GM19239 (cell line): Measurements from ENCODE around the gene WNT4.

Source experiments
- DNase-seq: peaks from one replicate; pipeline ENCODE4 v3.0.0; 2011; ENCODE audit warnings: low spot score; ENCODE audit not compliant: insufficient read length
- FAIRE-seq: peaks from 2 replicates; lab custom pipeline; 2011; peaks lifted over from hg19 to GRCh38; lab: Jason Lieb, UNC

Gene WNT4

GRCh38 chr1:22132517-22133235 lies 10.2 kb downstream of the WNT4 start:
- FAIRE-seq, result no peak
- DNase-seq, result no peak

DNA sequence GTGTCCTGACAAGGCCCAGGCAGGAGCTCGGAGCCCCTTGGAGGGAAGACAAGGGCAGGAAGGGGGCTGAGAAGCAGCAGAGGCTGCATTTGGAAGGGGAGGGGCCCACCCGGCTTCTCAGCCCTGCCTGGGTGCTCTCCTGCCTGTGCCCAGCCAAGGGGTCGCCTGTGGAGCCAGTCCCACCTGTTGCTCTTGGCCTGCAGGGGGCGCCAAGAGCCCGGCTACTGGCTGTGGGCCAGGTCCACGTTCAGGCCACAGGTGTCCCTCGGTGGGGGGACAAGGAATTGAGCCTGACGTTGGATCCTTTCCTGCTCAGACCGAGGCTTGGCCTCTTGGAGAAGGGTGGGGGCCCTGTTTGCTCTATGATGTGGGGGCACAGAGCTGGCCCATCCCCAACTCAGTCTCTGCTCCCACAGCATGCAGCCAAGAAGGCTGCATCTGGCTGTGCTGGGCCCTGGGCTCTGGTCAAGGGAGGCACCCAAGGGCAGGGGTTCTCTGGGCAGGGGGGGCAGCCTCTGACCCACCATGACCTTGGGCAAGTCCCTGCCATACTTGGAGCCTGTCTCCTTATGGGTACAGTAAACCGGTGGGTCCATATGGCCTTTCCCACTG lies 10.9 kb downstream of the WNT4 start:
- DNase-seq (peak; percentile 84), FAIRE-seq (peak; percentile 62)

- FAIRE-seq, result no peak
- DNase-seq, result no peak
Measured at GRCh38 chr1:22131062-22131461, 11.8 kb downstream of the WNT4 start.

DNA sequence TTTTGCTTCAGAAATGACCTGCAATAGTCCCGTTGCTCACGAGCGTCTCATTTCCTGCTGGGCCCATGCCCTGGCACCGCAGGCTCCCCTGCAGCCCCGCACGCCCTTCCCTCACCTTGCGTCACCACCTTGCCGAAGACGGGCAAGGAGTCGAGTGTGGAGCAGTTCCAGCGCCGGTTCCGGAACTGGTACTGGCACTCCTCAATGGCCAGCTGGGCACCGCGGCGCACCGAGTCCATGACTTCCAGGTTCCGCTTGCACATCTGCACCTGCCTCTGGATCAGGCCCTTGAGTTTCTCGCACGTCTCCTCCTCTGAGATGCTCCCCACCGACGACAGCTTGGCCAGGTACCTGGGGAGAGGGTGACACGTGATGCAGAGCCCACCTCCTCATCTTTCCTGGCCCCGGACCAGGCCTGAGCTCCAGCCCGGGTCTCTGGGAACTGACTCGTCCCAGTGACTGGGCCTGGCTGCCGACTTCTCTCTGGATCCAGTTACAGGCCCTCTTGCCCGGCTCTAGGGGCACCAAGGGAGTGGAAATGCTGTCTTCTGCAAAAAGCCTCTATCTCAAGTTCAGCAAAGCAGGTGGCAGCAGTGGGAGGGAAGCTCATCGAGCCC lies 13.3 kb downstream of the WNT4 start:
- DNase-seq (no peak), FAIRE-seq (no peak)

- no peak for FAIRE-seq
- no peak for DNase-seq
Measured at GRCh38 chr1:22128392-22128791, 14.5 kb downstream of the WNT4 start.

- DNase-seq, result no peak
- no peak for FAIRE-seq
Measured at GRCh38 chr1:22127731-22128130, 15.2 kb downstream of the WNT4 start.

GRCh38 chr1:22127248-22127647 lies 15.6 kb downstream of the WNT4 start:
- DNase-seq, result no peak
- FAIRE-seq, result no peak

DNA sequence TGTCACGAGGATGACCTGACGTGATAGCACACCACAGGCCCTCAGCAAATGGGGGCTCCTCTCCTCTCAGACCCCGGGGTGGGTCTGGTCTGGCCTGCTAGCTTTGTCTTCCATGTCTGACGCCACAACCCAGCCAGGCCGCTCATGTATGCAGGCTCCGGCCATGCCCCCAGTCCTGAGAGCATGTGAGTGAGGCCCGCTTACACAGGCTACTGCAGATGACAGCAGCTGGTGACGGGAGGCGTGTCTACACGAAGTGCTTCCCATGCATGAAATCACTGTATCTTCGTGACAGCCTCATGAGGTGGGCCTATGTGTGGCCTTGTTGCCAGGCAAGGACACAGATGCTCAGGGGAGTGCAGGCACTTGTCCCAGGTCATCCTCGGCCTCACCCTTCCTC lies 16.4 kb downstream of the WNT4 start:
- no peak for FAIRE-seq
- no peak for DNase-seq

DNA sequence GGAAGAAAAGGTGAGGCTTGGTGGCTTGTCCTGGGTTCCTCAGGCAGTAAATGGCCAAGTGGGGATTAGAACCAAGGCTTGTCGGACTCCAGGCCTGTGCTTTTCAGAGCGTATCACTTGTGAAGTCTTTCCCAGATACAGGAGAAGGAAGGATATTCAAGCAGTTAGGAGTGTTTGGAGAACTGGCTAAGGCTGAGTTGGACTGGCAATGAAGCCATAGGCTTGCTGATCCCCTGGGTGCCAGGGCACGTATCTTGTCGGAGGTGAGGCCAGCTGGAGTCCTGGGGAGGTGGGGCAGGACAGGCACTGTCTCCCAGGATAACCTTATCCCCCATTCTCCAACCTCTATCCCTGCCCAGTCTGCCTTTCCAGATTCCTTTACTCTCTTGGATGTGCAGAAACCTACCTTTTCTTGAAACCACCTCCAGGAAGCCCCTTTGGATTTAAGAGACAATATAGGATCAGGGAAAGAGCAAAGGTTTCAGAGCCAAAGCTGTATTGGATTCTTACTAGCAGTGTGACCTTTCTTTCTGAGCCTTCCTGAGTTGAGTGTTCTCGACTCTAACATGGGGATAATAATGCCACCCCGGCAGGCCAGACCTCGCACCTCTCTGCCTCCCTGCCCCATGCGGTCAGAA lies 18.2 kb downstream of the WNT4 start:
- DNase-seq (no peak), FAIRE-seq (no peak)

- no peak for DNase-seq
- FAIRE-seq, result no peak
Measured at GRCh38 chr1:22123901-22124404, 18.9 kb downstream of the WNT4 start.

- no peak for DNase-seq
- no peak for FAIRE-seq
Measured at GRCh38 chr1:22123071-22123390, 19.9 kb downstream of the WNT4 start.

DNA sequence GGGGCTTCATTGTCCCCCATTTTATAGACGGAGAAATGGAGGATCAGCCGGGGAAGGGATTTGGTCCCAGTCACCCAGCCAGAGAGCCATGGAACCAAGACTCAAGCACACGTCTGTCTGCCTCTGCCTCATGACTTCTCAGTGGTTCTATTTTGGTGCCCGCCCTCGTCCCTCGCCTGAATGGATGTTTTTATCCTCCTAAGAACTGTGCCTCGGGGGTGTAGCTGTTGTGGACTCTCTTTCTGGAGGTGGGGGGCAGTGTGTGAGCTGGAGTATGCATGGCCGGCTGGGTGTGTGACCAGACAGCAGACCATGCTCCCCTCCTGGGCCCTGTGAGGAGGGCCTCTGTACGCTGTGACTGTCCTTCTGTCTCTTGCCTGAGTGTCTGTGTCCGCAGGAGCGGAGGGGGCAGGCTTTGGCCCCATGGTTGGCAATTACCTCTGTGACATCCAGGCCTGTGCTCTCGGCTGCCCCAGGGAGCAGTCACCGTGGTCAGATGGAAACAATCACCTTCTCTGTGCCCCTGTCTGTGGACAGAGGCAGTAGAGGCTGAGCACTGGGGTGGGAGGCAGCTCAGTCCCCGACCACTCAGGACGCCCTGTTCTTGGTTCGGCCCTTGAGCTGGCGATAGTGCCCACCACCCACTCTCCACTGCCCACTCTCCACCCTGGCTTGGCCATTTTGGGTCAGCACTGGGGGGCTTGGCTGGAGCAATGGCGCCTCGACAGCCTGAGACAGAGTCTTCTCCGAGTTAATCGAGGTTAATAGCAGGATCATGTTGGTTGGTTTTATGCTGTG lies 20.4 kb downstream of the WNT4 start:
- DNase-seq (no peak), FAIRE-seq (no peak)

GRCh38 chr1:22121421-22121911 lies 21.4 kb downstream of the WNT4 start:
- no peak for DNase-seq
- FAIRE-seq, result no peak

DNA sequence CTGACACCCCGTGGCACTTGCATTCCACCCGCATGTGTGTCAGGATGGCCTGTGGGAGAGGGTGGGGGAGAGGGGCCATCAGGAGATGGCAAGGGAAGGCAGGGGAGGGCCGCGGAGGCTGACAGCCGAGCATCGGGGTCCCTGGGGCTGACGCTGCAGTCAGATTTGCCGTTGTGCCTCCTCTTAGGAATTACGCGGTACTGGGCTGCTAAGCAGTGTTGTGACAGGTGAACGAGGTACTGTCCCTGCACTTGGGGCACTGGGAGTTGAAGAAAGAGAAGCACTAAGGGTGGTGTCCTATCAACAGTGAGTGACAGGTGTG lies 22.5 kb downstream of the WNT4 start:
- FAIRE-seq, result no peak
- DNase-seq, result no peak

DNA sequence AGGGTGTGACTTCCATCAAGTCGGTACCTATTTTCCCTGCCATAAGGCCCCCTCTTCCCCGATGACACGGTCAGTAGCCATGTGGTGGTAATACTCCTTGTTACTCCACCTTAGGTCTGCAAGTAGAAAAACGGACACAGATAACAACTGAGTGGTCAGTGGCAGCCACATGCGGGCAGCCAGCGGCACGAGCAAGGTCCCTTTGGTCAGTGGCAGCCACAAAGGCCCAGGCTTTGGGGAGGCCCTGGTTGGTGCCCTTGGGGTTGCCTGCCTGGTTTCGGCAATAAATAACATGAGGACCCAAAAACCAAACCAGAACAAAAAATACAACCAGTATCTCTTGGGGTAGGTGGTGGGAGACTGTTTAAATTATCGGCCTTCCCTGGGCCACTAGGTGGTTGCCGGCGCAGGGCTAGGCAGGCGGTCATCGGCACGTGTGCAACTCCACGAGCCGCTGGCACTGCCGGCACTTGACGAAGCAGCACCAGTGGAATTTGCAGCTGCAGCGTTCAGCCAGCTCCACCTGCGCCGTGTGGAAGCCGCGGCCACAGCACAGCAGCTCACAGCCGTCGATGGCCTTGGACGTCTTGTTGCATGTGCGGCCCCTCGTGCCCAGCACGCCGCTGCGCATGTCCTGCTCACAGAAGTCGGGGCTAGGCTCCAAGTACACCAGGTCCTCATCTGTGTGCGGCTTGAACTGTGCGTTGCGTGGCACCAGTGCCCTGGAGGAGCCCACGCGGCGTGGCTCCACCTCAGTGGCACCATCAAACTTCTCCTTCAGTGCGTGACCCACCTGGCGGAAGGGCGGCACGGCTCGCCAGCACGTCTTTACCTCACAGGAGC lies 23.1 kb downstream of the WNT4 start:
- no peak for DNase-seq
- FAIRE-seq, result no peak

DNA sequence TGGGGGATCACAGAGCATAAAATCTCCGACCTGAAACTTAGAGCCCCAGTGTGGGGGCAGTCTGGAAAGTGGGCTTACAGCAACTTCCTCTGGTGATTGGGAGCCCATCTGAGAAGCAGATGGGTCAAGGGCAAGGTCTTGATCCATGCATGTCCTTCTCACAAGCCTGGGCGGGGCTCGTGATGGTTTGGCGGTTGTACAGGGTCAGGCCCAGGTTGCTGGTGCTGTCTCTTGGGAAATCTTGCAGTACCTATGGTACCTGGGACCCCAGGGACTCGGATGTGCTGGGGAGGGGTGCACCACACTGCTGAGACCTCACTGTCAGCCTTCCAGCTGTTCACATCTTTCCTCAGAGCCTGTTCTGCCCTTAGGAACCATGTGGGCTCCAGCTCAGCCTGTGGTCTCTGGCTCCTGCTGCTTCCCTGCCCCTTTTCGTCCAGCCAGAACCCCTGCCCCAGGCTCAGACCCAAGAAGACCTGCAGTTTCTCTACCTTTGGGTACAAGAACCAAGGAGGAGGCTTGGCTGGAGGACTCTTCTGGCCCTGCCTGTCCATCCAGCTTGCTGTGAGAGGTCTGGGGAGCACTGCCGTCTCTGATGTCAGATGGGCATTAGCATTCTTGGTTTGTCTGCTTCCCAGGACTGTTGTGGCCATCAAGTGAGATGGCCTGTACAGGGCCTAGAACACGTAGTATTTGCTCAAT lies 24.5 kb downstream of the WNT4 start:
- FAIRE-seq (no peak), DNase-seq (no peak)

- FAIRE-seq (no peak), DNase-seq (no peak)
Measured at GRCh38 chr1:22117851-22118250, 25.0 kb downstream of the WNT4 start.

DNA sequence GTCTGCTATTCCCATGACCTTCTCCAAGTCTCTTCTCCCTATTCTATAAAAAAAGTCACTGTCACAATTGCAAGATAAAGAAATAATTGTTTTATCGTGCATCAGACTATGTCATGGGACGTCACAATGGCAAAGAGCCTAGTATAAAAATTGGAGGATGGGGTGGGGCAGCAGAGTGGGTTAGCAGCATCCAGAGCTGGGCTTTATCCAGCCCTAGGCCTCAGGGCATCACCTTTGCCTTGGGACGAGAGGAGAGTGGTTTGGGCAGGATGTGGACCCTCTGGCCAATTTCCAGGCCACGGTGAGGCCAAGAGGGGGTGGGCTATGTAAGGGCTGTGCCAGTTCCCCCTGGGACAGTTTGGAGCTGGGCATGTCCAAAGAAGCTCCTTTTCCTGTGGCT lies 25.7 kb downstream of the WNT4 start:
- DNase-seq (no peak), FAIRE-seq (no peak)

DNA sequence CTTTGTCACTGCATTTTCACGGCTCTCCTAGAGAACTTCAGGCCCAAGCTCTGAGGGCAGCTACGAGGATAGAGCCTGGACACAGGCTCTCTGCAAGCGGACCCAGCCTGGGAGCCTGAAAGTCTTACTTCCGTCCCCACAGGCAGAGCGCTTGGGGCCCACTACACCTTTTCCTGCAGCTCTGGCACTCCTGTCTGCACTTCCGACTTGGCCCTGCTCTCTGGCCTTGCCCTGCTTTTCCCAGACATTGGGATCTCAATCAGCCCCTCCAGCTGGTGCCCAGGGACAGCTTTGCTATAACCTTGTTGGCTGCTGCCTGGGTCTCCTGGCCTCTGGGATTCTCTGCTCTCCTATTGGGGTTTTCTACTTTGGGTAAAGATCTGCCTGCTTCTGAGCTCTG lies 27.6 kb downstream of the WNT4 start:
- FAIRE-seq (no peak), DNase-seq (no peak)
